Mesothelial cell of epicardium (in vitro differentiated cells): Measurements from ENCODE around the gene MYOZ3. TPM values are rescaled to one million over a fixed set of nuclear protein-coding genes. Genes with fewer than 3 reads are reported as not detected.

ENCODE experiments used
- DNase-seq, 2 experiments: peaks; one replicate each; pipeline ENCODE4 v3.0.0; 2021; ENCODE audit warnings: low spot score in 2 of 2; ENCODE audit not compliant: unreplicated experiment in 2 of 2
- H3K27ac Mint-ChIP-seq: 2 replicates; pipeline ENCODE4 v1.8.0; 2021; ENCODE audit warnings: mixed read lengths
- H3K27me3 Mint-ChIP-seq: 2 replicates; pipeline ENCODE4 v1.8.0; 2021; ENCODE audit warnings: low read depth, mixed read lengths
- H3K36me3 Mint-ChIP-seq: 2 replicates; pipeline ENCODE4 v1.8.0; 2021; ENCODE audit warnings: mixed read lengths
- H3K4me1 Mint-ChIP-seq: 2 replicates; pipeline ENCODE4 v1.8.0; 2021; ENCODE audit warnings: mixed read lengths
- H3K4me3 Mint-ChIP-seq: 2 replicates; pipeline ENCODE4 v1.8.0; 2021; ENCODE audit warnings: mild to moderate bottlenecking, moderate library complexity, mixed read lengths
- H3K9me3 Mint-ChIP-seq: 2 replicates; pipeline ENCODE4 v1.8.0; 2021; ENCODE audit warnings: mixed read lengths
- total RNA-seq: library from RNA; stranded (reverse); gene quantifications from 3 replicates; pipeline ENCODE4 v1.2.1, GENCODE V29; 2021
- TF ChIP-seq, protein P1 (sequence below): fragments of 200-600 bp; sonication (generic); IDR thresholded peaks from one replicate; pipeline ENCODE4 v1.5.0; 2021; ENCODE audit warnings: antibody characterized with exemption; ENCODE audit not compliant: unreplicated experiment

MYOZ3 gene
- total RNA-seq, 1 donor from 2014 or later, result 8.5 TPM

GRCh38 chr5:150619359-150620230 is 41.5 kb upstream of the MYOZ3 start:
- TF ChIP-seq, protein P1, sequence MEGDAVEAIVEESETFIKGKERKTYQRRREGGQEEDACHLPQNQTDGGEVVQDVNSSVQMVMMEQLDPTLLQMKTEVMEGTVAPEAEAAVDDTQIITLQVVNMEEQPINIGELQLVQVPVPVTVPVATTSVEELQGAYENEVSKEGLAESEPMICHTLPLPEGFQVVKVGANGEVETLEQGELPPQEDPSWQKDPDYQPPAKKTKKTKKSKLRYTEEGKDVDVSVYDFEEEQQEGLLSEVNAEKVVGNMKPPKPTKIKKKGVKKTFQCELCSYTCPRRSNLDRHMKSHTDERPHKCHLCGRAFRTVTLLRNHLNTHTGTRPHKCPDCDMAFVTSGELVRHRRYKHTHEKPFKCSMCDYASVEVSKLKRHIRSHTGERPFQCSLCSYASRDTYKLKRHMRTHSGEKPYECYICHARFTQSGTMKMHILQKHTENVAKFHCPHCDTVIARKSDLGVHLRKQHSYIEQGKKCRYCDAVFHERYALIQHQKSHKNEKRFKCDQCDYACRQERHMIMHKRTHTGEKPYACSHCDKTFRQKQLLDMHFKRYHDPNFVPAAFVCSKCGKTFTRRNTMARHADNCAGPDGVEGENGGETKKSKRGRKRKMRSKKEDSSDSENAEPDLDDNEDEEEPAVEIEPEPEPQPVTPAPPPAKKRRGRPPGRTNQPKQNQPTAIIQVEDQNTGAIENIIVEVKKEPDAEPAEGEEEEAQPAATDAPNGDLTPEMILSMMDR, result no peak
- no peaks in the 10 kb centered on the region for H3K36me3 Mint-ChIP-seq
- peak overlapping the region; percentile 54 for H3K27ac Mint-ChIP-seq
- H3K4me1 Mint-ChIP-seq, result peaks cover 55% of the 10 kb centered on the region
- no peaks in the 10 kb centered on the region for H3K27me3 Mint-ChIP-seq
- no peak overlapping the region for H3K4me3 Mint-ChIP-seq
- H3K9me3 Mint-ChIP-seq, result no peaks in the 10 kb centered on the region
- no peak for DNase-seq

GRCh38 chr5:150621301-150621700 is 39.8 kb upstream of the MYOZ3 start:
- Mint-ChIP-seq H3K4me1 (peaks cover 48% of the 10 kb centered on the region), H3K27me3 (no peaks in the 10 kb centered on the region), H3K27ac (no peak overlapping the region), H3K9me3 (no peaks in the 10 kb centered on the region), H3K36me3 (no peaks in the 10 kb centered on the region), H3K4me3 (no peak overlapping the region)
- TF ChIP-seq, protein P1, result no peak
- DNase-seq, result no peak

- TF ChIP-seq, protein P1, result no peak
- Mint-ChIP-seq H3K27ac (no peak overlapping the region), H3K4me1 (peaks cover 48% of the 10 kb centered on the region), H3K9me3 (no peaks in the 10 kb centered on the region), H3K27me3 (no peaks in the 10 kb centered on the region), H3K4me3 (no peak overlapping the region), H3K36me3 (no peaks in the 10 kb centered on the region)
- DNase-seq, result no peak
Observed at GRCh38 chr5:150622157-150622556, 38.9 kb upstream of the MYOZ3 start.

GRCh38 chr5:150623152-150623877 is 37.7 kb upstream of the MYOZ3 start:
- peak overlapping the region; percentile 74 for H3K4me3 Mint-ChIP-seq

DNA sequence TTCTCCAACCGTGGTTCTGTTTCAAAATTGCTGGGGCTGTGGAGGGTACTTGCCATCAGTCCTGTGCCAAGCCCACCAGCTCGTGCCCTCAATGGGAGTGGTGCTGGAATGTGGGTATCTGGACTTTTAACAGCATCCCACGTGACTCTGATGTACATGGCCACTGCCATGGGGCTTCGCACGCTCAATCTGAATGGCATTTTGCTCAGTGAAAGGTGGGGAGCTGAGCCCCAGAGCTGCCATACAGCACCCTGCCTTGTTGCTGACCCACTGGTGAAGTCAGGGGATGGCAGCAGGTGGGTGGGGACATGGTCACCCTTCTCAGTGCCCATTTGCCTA is 37.2 kb upstream of the MYOZ3 start:
- TF ChIP-seq, protein P1, result no peak
- no peaks in the 10 kb centered on the region for H3K27me3 Mint-ChIP-seq

More at GRCh38 chr5:150623152-150623877, 37.7 kb upstream of the MYOZ3 start:
- TF ChIP-seq, protein P1, result no peak
- Mint-ChIP-seq H3K27me3 (no peaks in the 10 kb centered on the region), H3K27ac (peak overlapping the region; percentile 3), H3K36me3 (no peaks in the 10 kb centered on the region), H3K4me1 (peaks cover 50% of the 10 kb centered on the region), H3K9me3 (no peaks in the 10 kb centered on the region)
- no peak for DNase-seq

More for the DNA sequence above, 37.2 kb upstream of the MYOZ3 start:
- Mint-ChIP-seq H3K36me3 (no peaks in the 10 kb centered on the region), H3K4me1 (peaks cover 49% of the 10 kb centered on the region), H3K4me3 (peak overlapping the region; percentile 74), H3K9me3 (no peaks in the 10 kb centered on the region), H3K27ac (peak overlapping the region; percentile 89)
- DNase-seq, result no peak
